Fibroblast of lung (primary cell): ENCODE measurements around the gene TRRAP. TPM values are rescaled to one million over a fixed set of nuclear protein-coding genes. Genes with fewer than 3 reads are reported as not detected.

Experiments used
- DNase-seq, 2 donors: peaks; one replicate each; pipeline versions ENCODE4 v3.0.0 to v3.0.0-alpha.2; 2010; ENCODE audit warnings: low read depth in 2 of 2
- H2AFZ ChIP-seq: 2 replicates; pipeline ENCODE4 v1.5.1; 2012; ENCODE audit warnings: low read length, control low read depth, inconsistent platforms
- H3K27ac ChIP-seq: 2 replicates; pipeline ENCODE4 v1.5.1; 2011; ENCODE audit warnings: low read length, control low read depth; ENCODE audit not compliant: insufficient read depth
- H3K27me3 ChIP-seq: 2 replicates; pipeline ENCODE4 v1.5.1; 2011; ENCODE audit warnings: mild to moderate bottlenecking, low read length; ENCODE audit not compliant: control insufficient read depth, insufficient read depth
- H3K36me3 ChIP-seq: 2 replicates; pipeline ENCODE4 v1.5.1; 2011; ENCODE audit warnings: low read length; ENCODE audit not compliant: control insufficient read depth, insufficient read depth
- H3K4me1 ChIP-seq: 2 replicates; pipeline ENCODE4 v1.5.1; 2011; ENCODE audit warnings: low read length; ENCODE audit not compliant: control insufficient read depth, insufficient read depth; ENCODE audit errors: extremely low read depth
- H3K4me2 ChIP-seq: 2 replicates; pipeline ENCODE4 v1.5.1; 2011; ENCODE audit warnings: low read length, control low read depth; ENCODE audit not compliant: insufficient read depth; ENCODE audit errors: extremely low read depth
- H3K4me3 ChIP-seq, 4 experiments: fragments of 200-600 bp in 1 of 4; sonication (generic) in 1 of 4; replicated peaks in 1 of 4; 2 replicates each; pipeline ENCODE4 v1.5.1; 2011 to 2016; ENCODE audit warnings: low read length in 4 of 4, low read depth in 3 of 4, mild to moderate bottlenecking in 3 of 4, control low read depth in 2 of 4, inconsistent platforms in 1 of 4, mixed read lengths in 1 of 4; ENCODE audit not compliant: insufficient read depth in 1 of 4; ENCODE audit errors: control extremely low read depth in 1 of 4
- H3K79me2 ChIP-seq: 2 replicates; pipeline ENCODE4 v1.5.1; 2012; ENCODE audit warnings: mild to moderate bottlenecking, low read length, inconsistent platforms; ENCODE audit not compliant: control insufficient read depth, insufficient read depth
- H3K9ac ChIP-seq: 2 replicates; pipeline ENCODE4 v1.5.1; 2011; ENCODE audit warnings: mild to moderate bottlenecking, low read length, control low read depth; ENCODE audit not compliant: insufficient read depth
- H3K9me3 ChIP-seq: 2 replicates; pipeline ENCODE4 v1.5.1; 2012; ENCODE audit warnings: low read depth, low read length; ENCODE audit not compliant: control insufficient read depth, insufficient read depth
- H4K20me1 ChIP-seq: 2 replicates; pipeline ENCODE4 v1.5.1; 2011; ENCODE audit warnings: low read length; ENCODE audit not compliant: control insufficient read depth, insufficient read depth; ENCODE audit errors: extremely low read depth
- CTCF ChIP-seq, 2 donors: IDR thresholded peaks in 1 of 2; conservative IDR thresholded peaks in 1 of 2; 1 replicate in 1 of 2; 2 replicates in 1 of 2; pipeline ENCODE4 v1.5.1; 2011 to 2012; ENCODE audit warnings: low read length in 2 of 2, control low read depth in 1 of 2, inconsistent platforms in 1 of 2, low read depth in 1 of 2, mild to moderate bottlenecking in 1 of 2
- EZH2 ChIP-seq: IDR thresholded peaks from 2 replicates; pipeline ENCODE4 v1.5.1; 2012; ENCODE audit warnings: low read length, control low read depth, mild to moderate bottlenecking; ENCODE audit errors: missing control alignments
- polyA plus RNA-seq, 2 donors: library from polyadenylated mRNA; depleted of rRNA in 1 of 2; stranded (reverse) in 1 of 2; unstranded in 1 of 2; fragments of >200 nt; gene quantifications; 2 replicates each; pipeline ENCODE4 v1.2.1, GENCODE V29; 2011 to 2012; ENCODE audit warnings: missing spikeins in 1 of 2
- total RNA-seq: library from RNA; depleted of rRNA; stranded (reverse); fragments of >200 nt; gene quantifications from 2 replicates; pipeline ENCODE4 v1.2.1, GENCODE V29; 2014

TRRAP gene
- total and polyA plus RNA-seq, 2 donors (not counting 1 experiment from before 2014, with no cell fraction given): 11.3 to 20.6 TPM

GRCh38 chr7:98984126-98984525 lies 105.8 kb downstream of the TRRAP start:
- H3K27ac ChIP-seq: no peak overlapping the region
- no peaks in the 10 kb centered on the region for H4K20me1 ChIP-seq
- no peak for DNase-seq
- no peaks in the 10 kb centered on the region for H3K4me1 ChIP-seq
- TF ChIP-seq CTCF (conservative IDR thresholded peaks at IDR 0.05 in 1 of 2, IDR thresholded peaks at IDR 0.05 in 1 of 2; ENCODE audit: low read depth in 1 of 2, low read length in 2 of 2): no peak
- no peaks in the 10 kb centered on the region for H3K79me2 ChIP-seq
- H3K4me3 ChIP-seq: no peak overlapping the region
- H3K9ac ChIP-seq: no peak overlapping the region
- H3K36me3 ChIP-seq: peaks cover 23% of the 10 kb centered on the region
- no peak overlapping the region for H2AFZ ChIP-seq
- no peaks in the 10 kb centered on the region for H3K27me3 ChIP-seq
- no peak overlapping the region for H3K4me2 ChIP-seq
- no peaks in the 10 kb centered on the region for H3K9me3 ChIP-seq

GRCh38 chr7:98985406-98985805 lies 107.1 kb downstream of the TRRAP start:
- Histone ChIP-seq H3K79me2 (no peaks in the 10 kb centered on the region), H2AFZ (no peak overlapping the region), H3K4me1 (no peaks in the 10 kb centered on the region), H3K36me3 (peaks cover 27% of the 10 kb centered on the region), H3K9ac (no peak overlapping the region), H3K9me3 (no peaks in the 10 kb centered on the region), H3K27ac (no peak overlapping the region), H3K4me2 (no peak overlapping the region), H3K27me3 (no peaks in the 10 kb centered on the region), H4K20me1 (no peaks in the 10 kb centered on the region), H3K4me3 (no peak overlapping the region)
- no peak for DNase-seq
- TF ChIP-seq CTCF (conservative IDR thresholded peaks at IDR 0.05 in 1 of 2, IDR thresholded peaks at IDR 0.05 in 1 of 2; ENCODE audit: low read depth in 1 of 2, low read length in 2 of 2) (no peak), EZH2 (no peak)

GRCh38 chr7:98985945-98986344 lies 107.6 kb downstream of the TRRAP start:
- H3K79me2 ChIP-seq: no peaks in the 10 kb centered on the region
- DNase-seq: no peak
- H3K4me1 ChIP-seq: no peaks in the 10 kb centered on the region
- H3K4me2 ChIP-seq: no peak overlapping the region
- no peak overlapping the region for H2AFZ ChIP-seq
- H3K4me3 ChIP-seq: no peak overlapping the region
- no peaks in the 10 kb centered on the region for H3K27me3 ChIP-seq
- TF ChIP-seq CTCF (conservative IDR thresholded peaks at IDR 0.05 in 1 of 2, IDR thresholded peaks at IDR 0.05 in 1 of 2; ENCODE audit: low read depth in 1 of 2, low read length in 2 of 2): no peak
- no peak for TF ChIP-seq EZH2
- H4K20me1 ChIP-seq: no peaks in the 10 kb centered on the region
- no peak overlapping the region for H3K9ac ChIP-seq
- no peak overlapping the region for H3K27ac ChIP-seq
- H3K36me3 ChIP-seq: peaks cover 28% of the 10 kb centered on the region
- no peaks in the 10 kb centered on the region for H3K9me3 ChIP-seq
